ENCODE measurements around the gene CRHR1.
"Not testable (repeated sequence)": the region's sequence is repeated elsewhere in the genome, so short reads cannot be mapped to it uniquely, and the experiment has no call there.

Gene CRHR1

GRCh38 chr17:45784293-45784740 is at the start of gene CRHR1:
CRHR1 (plus strand) TSS chr17:45784320; CDS start chr17:45784545, 225 bp downstream.
- no peak for DNase-seq (ENCODE audit: low read depth)

GRCh38 chr17:45734598-45734997 is 49.5 kb upstream of the CRHR1 start:
- no peak for DNase-seq (ENCODE audit: low read depth)

DNA sequence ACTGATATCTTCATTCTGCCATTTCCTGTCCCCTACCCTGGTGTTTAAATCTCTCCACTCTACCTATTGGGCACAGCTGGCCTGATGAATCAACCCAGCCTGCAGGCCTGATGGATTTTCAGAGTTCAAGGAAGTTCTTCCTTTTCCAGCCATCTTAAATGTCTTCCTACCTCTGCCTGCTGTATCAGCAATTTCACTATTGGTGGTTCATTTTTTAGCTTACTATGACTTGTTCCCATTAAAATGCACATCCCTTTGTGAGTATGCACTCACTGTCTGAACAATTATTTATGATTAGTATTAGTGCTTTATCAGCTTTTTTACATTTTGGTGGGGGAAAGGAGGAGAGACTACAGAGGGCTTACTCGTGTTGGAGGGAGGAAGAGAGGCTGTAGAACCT is 48.6 kb upstream of the CRHR1 start:
- no peak for DNase-seq (ENCODE audit: low read depth)

DNA sequence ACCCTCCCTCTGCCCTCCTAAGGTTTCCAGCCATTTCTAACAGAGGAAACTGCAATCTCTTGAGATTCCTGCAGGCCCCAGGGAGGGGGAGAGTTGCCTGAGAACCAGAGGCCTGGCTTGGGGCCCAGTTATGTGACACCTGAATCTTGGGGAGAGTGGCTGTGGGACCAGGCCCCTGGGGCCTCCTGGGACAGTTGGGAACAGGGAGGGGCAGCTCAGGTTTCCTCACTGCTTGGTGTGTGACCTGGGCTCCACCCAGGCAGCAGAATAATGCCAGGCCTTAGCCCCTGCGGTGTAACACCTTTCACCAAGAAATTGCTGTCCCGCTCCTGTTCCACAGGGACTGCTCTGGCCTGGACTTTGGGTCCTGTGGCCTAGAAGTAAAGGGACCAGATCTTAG is 44.3 kb upstream of the CRHR1 start:
- no peak for DNase-seq (ENCODE audit: low read depth)

DNA sequence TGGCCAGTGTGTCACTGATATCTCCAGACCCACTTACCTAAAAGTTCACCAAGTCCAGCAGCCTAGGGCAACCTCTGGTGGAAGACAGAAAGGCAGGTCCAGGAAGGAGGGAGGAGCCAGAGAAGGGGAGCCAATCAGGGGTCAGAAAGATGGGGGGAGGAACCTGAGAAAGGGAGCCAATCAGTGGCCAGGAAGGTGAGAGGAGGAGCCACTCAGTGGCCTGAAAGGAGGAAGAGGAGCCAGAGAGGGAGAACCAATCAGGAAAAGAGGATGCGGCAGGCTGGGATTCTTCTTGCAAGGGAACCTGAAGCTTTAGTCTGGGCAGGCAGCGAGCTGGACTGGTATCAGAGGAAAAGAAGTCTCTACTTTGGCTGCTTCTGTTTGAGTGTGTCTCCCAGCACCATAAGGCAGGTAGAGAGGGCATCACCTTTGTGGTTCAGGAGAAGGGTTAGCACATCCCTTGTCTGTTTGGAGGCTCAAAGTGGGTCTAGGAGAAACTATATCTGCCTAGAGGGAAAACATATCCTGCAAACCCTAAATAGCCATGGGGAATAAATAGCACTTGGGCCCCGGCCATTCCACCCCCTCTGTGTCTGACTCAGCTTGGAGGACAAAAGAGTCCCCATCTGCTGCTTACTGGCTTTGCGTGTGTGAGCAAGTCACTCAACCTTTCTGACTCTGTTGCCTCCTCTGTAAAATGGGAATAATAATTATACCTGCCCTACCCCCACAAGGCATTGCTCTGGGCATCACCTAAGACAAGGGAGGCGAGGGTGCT is 43.4 kb upstream of the CRHR1 start:
- DNase-seq (ENCODE audit: low read depth) = no peak

DNA sequence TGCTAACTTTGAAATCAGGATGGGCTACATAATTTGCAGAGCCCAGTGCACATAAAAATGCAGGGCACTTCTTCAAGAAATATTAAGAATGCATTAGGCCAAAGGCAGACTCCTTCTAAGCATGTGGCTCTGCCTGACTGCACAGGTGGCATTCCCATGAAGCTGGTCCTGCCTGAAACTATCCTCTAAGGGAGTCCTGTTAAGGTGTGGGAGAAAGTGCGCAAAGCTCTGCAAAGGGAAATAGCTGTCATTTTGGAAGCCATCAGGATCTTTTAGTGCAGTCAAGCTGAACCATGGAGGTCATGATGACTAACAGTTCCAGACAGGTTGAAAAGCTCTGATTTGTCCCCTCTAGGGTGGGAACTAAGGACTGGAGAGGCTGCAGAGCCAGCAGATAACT is 41.9 kb upstream of the CRHR1 start:
- DNase-seq (ENCODE audit: low read depth) = no peak

DNA sequence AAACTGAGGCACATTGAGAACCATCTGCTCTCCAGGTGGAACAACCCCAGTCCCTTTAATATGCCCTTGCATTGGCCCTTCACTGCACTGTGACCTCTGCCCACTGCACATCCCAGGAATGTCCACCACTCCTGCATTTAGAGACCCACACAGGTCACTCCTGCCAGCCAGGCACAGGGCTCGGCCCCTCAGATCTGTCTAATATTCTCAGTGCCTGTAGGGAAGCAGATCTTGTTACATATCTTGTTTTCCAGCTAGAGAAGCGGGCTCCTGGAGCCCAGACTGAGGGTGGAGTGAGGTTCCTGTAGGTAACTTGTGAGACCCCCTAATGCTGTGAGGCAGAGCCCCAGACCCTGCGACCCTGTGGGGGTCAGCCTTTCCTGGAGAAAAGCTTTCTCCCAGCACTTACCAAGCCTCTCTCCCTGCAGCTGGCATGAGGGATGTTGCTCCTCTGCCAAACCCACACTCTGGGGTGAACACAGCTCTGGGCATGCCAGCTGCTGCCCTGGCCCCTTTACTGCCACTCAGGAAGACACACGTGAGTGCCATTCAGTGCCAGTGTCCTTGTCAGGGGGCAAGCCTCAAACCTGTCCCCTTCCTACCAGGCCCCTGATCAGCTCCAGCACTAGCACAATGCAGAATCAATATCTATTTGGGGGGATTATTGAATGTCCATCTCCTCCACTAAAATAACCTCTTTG is 40.3 kb upstream of the CRHR1 start:
- no peak for DNase-seq (ENCODE audit: low read depth)

- DNase-seq (ENCODE audit: low read depth) = not testable (repeated sequence)
Observed at GRCh38 chr17:45744826-45745225, 39.3 kb upstream of the CRHR1 start.

GRCh38 chr17:45745601-45746494 is 38.3 kb upstream of the CRHR1 start:
- no peak for DNase-seq (ENCODE audit: low read depth)

GRCh38 chr17:45747911-45748310 is 36.2 kb upstream of the CRHR1 start:
- no peak for DNase-seq (ENCODE audit: low read depth)

GRCh38 chr17:45748731-45749310 is 35.3 kb upstream of the CRHR1 start:
- no peak for DNase-seq (ENCODE audit: low read depth)

GRCh38 chr17:45749831-45750335 is 34.2 kb upstream of the CRHR1 start:
- DNase-seq (ENCODE audit: low read depth) = no peak

DNA sequence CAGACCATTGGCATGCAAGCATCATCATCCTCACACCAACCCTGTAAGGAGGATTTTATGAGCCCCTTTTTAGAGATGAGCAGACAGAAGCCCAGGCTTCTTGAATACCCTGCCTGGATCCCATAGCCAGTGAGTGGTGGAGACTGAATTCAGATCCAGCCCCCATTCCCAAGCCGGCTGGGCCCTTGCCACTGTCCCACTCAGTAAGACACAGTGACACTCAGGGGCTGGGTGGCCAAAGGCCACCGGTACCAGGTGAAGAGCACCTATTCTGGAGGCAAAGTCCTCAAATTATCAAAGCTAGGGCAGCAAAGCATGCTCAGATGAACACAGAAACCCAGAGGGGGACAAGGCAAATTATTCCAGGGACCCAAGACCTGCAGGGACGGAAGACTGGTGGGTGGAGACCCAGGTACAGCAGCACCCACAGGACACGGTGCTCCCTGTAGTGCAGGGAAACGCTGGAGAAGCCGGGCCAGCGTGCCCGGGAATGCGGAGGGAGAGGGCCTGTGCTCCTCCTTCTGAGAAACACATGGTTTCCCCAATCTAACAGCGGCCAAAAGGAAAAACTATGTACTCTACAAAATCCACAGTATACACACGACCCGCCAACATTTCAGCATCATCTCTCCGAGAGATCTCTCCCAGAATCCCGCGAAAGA is 33.2 kb upstream of the CRHR1 start:
- DNase-seq (ENCODE audit: low read depth) = no peak

GRCh38 chr17:45751466-45751865 is 32.7 kb upstream of the CRHR1 start:
- DNase-seq (ENCODE audit: low read depth) = no peak

GRCh38 chr17:45752246-45752645 is 31.9 kb upstream of the CRHR1 start:
- no peak for DNase-seq (ENCODE audit: low read depth)

- DNase-seq (ENCODE audit: low read depth) = no peak
Observed at GRCh38 chr17:45753645-45754225, 30.4 kb upstream of the CRHR1 start.

DNA sequence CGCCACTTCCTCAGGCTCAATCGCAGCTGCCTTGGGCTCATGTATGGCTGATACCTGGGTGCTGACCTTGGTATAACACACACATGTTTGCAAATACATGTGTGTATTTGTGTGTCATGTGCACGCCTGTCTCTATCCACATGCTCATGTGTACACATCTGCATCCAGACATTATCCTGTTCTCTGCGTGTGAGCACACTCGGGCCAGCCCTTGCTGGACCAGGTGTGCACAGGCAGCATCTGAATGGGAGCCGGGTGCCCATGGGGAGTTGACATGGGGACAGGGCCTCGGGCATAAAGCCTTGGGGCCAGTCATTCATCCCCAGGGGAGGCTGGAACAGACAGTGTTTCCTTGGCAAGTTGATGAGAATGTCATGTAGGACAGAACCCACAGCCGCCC is 29.1 kb upstream of the CRHR1 start:
- DNase-seq (ENCODE audit: low read depth) = no peak

DNA sequence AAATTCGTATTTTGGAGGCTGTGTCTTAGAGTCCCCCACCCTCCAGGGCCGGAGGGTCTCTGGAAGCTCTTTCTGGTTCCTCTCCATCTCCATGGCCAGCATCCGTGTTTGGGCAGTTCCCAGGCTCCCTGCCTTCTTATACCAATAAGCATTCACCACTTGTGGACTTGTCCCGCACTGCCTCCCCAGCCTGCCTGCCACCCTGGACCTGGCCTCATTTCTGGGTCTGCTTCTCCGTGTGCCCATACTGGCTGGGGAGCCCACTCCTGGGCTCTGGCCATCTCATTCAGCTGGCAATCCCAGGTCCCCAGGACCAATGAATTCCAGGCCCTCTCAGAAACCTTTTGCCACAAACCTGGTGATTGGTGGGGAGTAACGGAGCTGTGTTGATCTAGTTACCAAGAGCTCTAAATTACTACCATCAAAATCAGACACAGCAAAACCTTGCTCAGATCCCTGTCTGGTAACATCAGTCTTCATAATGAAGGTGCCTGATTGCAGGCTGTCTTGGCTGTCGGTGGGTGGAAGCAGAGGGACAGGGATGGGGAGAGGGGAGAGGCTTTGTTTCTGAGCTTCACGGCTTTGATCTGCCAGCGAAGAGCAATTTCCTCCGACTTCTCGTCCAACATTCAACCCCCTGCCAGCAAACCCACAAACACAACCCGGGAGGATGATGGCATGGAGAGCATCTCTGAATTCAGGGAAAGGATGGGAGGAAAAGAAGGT is 27.7 kb upstream of the CRHR1 start:
- DNase-seq (ENCODE audit: low read depth) = no peak

GRCh38 chr17:45757431-45758218 is 26.5 kb upstream of the CRHR1 start:
- DNase-seq (ENCODE audit: low read depth) = no peak
